Endothelial cell of umbilical vein (primary cell): ENCODE measurements around the gene GOLPH3. TPM values are rescaled to one million over a fixed set of nuclear protein-coding genes. Genes with fewer than 3 reads are reported as not detected.

ENCODE experiments used
- BruUV-seq: library from RNA; stranded (reverse); fragments of 400-500 nt; replicated peaks from 2 replicates; lab custom pipeline; 2021; lab: Mats Ljungman, UMichigan
- CTCF ChIA-PET: fragments of 300-600, 350-600 bp; sonication (Branson Sonifier 250); formaldehyde crosslinking; loops from one replicate; lab custom pipeline; 2021; ENCODE audit warnings: antibody characterized with exemption, inconsistent platforms; lab: Charles Lee
- POLR2A ChIA-PET: fragments of 300-600, 350-600 bp; sonication (Branson Sonifier 250); formaldehyde crosslinking; loops from one replicate; lab custom pipeline; 2021; ENCODE audit warnings: antibody characterized with exemption, inconsistent platforms; lab: Charles Lee
- DNase-seq: peaks from one replicate; pipeline ENCODE4 v3.0.0-alpha.2; 2011; ENCODE audit warnings: low read depth, low spot score
- FAIRE-seq: peaks from 2 replicates; lab custom pipeline; 2011; peaks lifted over from hg19 to GRCh38; lab: Jason Lieb, UNC
- H2AFZ ChIP-seq: 2 replicates; pipeline ENCODE4 v1.6.0; 2012; ENCODE audit warnings: low read depth, low read length, control low read depth, inconsistent platforms
- H3K27ac ChIP-seq: 2 replicates; pipeline ENCODE4 v1.5.1; 2011; ENCODE audit warnings: low read depth, mild to moderate bottlenecking, control low read depth, low read length, moderate library complexity; ENCODE audit not compliant: insufficient read depth
- H3K27me3 ChIP-seq, 2 experiments: 2 replicates each; pipeline versions ENCODE4 v1.6.0 to v1.6.1; 2011; ENCODE audit warnings: low read length in 2 of 2, mixed read lengths in 1 of 2; ENCODE audit not compliant: control insufficient read depth in 2 of 2, insufficient read depth in 2 of 2
- H3K36me3 ChIP-seq, 2 experiments: 2 replicates in 1 of 2; 3 replicates in 1 of 2; pipeline ENCODE4 v1.5.1; 2011; ENCODE audit warnings: low read length in 2 of 2, mild to moderate bottlenecking in 1 of 2, moderate library complexity in 1 of 2; ENCODE audit not compliant: control insufficient read depth in 2 of 2, insufficient read depth in 2 of 2; ENCODE audit errors: extremely low read depth in 1 of 2
- H3K4me1 ChIP-seq: 3 replicates; pipeline ENCODE4 v1.5.1; 2011; ENCODE audit warnings: mild to moderate bottlenecking, low read length; ENCODE audit not compliant: control insufficient read depth, insufficient read depth; ENCODE audit errors: extremely low read depth
- H3K4me2 ChIP-seq: 2 replicates; pipeline ENCODE4 v1.6.1; 2011; ENCODE audit warnings: low read length, control low read depth, mixed read lengths; ENCODE audit not compliant: insufficient read depth
- H3K4me3 ChIP-seq, 3 experiments: fragments of 200-600 bp in 1 of 3; sonication (generic), shearing (Covaris generic) in 1 of 3; replicated peaks in 1 of 3; 2 replicates each; pipeline ENCODE4 v1.5.1; 2011 to 2016; ENCODE audit warnings: control low read depth in 3 of 3, low read length in 3 of 3, mild to moderate bottlenecking in 2 of 3, inconsistent platforms in 1 of 3, low read depth in 1 of 3, moderate library complexity in 1 of 3; ENCODE audit not compliant: insufficient read depth in 1 of 3
- H3K79me2 ChIP-seq: 2 replicates; pipeline ENCODE4 v1.6.0; 2012; ENCODE audit warnings: low read length, inconsistent platforms; ENCODE audit not compliant: control insufficient read depth, insufficient read depth
- H3K9ac ChIP-seq: replicated peaks from 2 replicates; pipeline ENCODE3; 2011; ENCODE audit warnings: low read length, control low read depth; ENCODE audit not compliant: insufficient read depth; ENCODE audit errors: extremely low read depth
- H3K9me1 ChIP-seq: replicated peaks from 3 replicates; pipeline ENCODE4 v1.6.0; 2011; ENCODE audit warnings: mild to moderate bottlenecking, low read length; ENCODE audit not compliant: control insufficient read depth, insufficient read depth; ENCODE audit errors: extremely low read depth
- H3K9me3 ChIP-seq: replicated peaks from 2 replicates; pipeline ENCODE4 v1.5.1; 2012; ENCODE audit warnings: low read length, inconsistent platforms; ENCODE audit not compliant: control insufficient read depth, insufficient read depth
- H4K20me1 ChIP-seq: replicated peaks from 2 replicates; pipeline ENCODE3; 2011; ENCODE audit warnings: mild to moderate bottlenecking, low read length; ENCODE audit not compliant: control insufficient read depth, insufficient read depth; ENCODE audit errors: extremely low read depth
- EZH2 ChIP-seq: IDR thresholded peaks from 2 replicates; pipeline ENCODE4 v1.6.1; 2012; ENCODE audit warnings: borderline replicate concordance, low read depth, mild to moderate bottlenecking, moderate library complexity, low read length, inconsistent platforms; ENCODE audit not compliant: severe bottlenecking
- GATA2 ChIP-seq: IDR thresholded peaks from 2 replicates; pipeline ENCODE4 v1.7.0; 2011; ENCODE audit warnings: low read depth, mild to moderate bottlenecking, moderate library complexity, mixed read lengths, low read length; ENCODE audit not compliant: insufficient read length, insufficient read depth
- JUN ChIP-seq: IDR thresholded peaks from 2 replicates; pipeline ENCODE4 v1.6.1; 2011; ENCODE audit warnings: borderline replicate concordance, low read depth; ENCODE audit not compliant: insufficient read length, insufficient read depth
- MYC ChIP-seq: IDR thresholded peaks from one replicate; pipeline ENCODE4 v1.6.1; 2011; ENCODE audit warnings: mild to moderate bottlenecking, low read depth, low read length
- POLR2AphosphoS5 ChIP-seq: IDR thresholded peaks from 2 replicates; pipeline ENCODE4 v1.6.1; 2012; ENCODE audit warnings: low read depth, mild to moderate bottlenecking, control low read depth, low read length, moderate library complexity; ENCODE audit not compliant: insufficient read depth
- dilution Hi-C: fragments of 300-500 bp; cut with MboI; formaldehyde crosslinking; loops from one replicate; pipeline ENCODE4 v1.15.0; 2019; ENCODE audit warnings: low sequenced_read_pairs; ENCODE audit not compliant: extremely low pct_ligation_motif_present
- intact Hi-C: fragments of 100-400 bp; cut with micrococcal nuclease; formaldehyde crosslinking; loops from one replicate; pipeline ENCODE4 v1.10.0; 2022
- polyA plus RNA-seq, 4 experiments: library from polyadenylated mRNA; depleted of rRNA in 3 of 4; stranded (reverse) in 3 of 4; unstranded in 1 of 4; fragments of >200 nt; gene quantifications; 2 replicates each; pipeline versions ENCODE4 v1.2.1 to v1.2.3, GENCODE V29; 2011 to 2012; ENCODE audit warnings: missing spikeins in 1 of 4
- total RNA-seq: library from RNA; stranded (reverse); gene quantifications from 2 replicates; pipeline ENCODE4 v1.2.3, GENCODE V29; 2021
- TF ChIP-seq, protein P1 (sequence below): IDR thresholded peaks from 2 replicates; pipeline ENCODE4 v1.6.1; 2011; ENCODE audit not compliant: insufficient read depth, insufficient read length
- TF ChIP-seq, protein P2 (sequence below), 2 donors: IDR thresholded peaks; 1 replicate in 1 of 2; 2 replicates in 1 of 2; pipeline ENCODE4 v1.5.1; 2011; ENCODE audit warnings: low read length in 2 of 2, mild to moderate bottlenecking in 2 of 2, moderate library complexity in 2 of 2, control low read depth in 1 of 2, inconsistent platforms in 1 of 2, low read depth in 1 of 2; ENCODE audit not compliant: insufficient read depth in 1 of 2; ENCODE audit errors: extremely low read depth in 1 of 2

The GOLPH3 gene
- total and polyA plus RNA-seq, 2 donors (not counting 3 experiments of a cell fraction or from before 2014, with no cell fraction given): 38.1 to 70.2 TPM

DNA sequence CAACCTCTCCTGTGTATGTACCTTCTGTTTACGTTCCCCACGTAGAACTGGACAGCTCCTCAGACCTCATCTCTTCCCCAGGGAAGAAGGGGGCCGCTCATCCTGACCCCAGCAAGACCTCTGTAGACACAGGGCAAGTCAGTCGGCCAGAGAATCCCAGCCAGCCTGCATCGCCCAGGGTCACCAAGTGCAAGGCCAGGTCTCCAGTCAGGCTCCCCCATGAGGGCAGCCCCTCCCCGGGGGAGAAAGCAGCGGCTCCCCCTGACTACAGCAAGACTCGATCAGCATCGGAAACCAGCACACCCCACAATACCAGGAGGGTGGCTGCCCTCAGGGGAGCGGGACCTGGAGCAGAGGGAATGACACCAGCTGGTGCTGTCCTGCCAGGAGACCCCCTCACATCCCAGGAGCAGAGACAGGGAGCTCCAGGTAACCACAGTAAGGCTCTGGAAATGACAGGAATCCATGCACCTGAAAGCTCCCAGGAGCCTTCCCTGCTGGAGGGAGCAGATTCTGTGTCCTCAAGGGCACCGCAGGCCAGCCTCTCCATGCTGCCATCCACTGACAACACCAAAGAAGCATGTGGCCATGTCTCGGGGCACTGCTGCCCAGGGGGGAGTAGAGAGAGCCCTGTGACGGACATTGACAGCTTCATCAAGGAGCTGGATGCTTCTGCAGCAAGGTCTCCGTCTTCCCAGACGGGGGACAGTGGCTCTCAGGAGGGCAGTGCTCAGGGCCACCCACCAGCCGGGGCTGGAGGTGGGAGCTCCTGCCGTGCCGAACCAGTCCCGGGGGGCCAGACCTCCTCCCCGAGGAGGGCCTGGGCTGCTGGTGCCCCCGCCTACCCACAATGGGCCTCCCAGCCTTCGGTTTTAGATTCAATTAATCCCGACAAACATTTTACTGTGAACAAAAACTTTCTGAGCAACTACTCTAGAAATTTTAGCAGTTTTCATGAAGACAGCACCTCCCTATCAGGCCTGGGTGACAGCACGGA lies 86.7 kb downstream of the GOLPH3 start:
- CTCF ChIA-PET: interaction anchor here (2.5 kb wide), 1 partner anchor 10 kb away, joined by 13 read pairs; no protein-coding TSS in a partner anchor
- intact Hi-C loops: no loop called here

More for the DNA sequence above, 86.7 kb downstream of the GOLPH3 start:
- FAIRE-seq (no peak), DNase-seq (no peak)
- Histone ChIP-seq H4K20me1 (no peaks in the 10 kb centered on the region), H3K27ac (no peak overlapping the region), H3K4me3 (no peak overlapping the region), H3K36me3 (no peaks in the 10 kb centered on the region), H3K9me3 (no peaks in the 10 kb centered on the region), H3K79me2 (no peaks in the 10 kb centered on the region), H3K9ac (no peak overlapping the region), H3K9me1 (no peaks in the 10 kb centered on the region), H3K27me3 (no peaks in the 10 kb centered on the region), H3K4me1 (no peaks in the 10 kb centered on the region), H3K4me2 (no peak overlapping the region), H2AFZ (no peak overlapping the region)
- POLR2A ChIA-PET: no interaction called here
- TF ChIP-seq POLR2AphosphoS5: no peak
- no peak for TF ChIP-seq JUN
- no peak for TF ChIP-seq EZH2
- TF ChIP-seq GATA2: no peak
- TF ChIP-seq MYC: no peak
- TF ChIP-seq, protein P1, sequence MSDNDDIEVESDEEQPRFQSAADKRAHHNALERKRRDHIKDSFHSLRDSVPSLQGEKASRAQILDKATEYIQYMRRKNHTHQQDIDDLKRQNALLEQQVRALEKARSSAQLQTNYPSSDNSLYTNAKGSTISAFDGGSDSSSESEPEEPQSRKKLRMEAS: no peak
- TF ChIP-seq, protein P2, sequence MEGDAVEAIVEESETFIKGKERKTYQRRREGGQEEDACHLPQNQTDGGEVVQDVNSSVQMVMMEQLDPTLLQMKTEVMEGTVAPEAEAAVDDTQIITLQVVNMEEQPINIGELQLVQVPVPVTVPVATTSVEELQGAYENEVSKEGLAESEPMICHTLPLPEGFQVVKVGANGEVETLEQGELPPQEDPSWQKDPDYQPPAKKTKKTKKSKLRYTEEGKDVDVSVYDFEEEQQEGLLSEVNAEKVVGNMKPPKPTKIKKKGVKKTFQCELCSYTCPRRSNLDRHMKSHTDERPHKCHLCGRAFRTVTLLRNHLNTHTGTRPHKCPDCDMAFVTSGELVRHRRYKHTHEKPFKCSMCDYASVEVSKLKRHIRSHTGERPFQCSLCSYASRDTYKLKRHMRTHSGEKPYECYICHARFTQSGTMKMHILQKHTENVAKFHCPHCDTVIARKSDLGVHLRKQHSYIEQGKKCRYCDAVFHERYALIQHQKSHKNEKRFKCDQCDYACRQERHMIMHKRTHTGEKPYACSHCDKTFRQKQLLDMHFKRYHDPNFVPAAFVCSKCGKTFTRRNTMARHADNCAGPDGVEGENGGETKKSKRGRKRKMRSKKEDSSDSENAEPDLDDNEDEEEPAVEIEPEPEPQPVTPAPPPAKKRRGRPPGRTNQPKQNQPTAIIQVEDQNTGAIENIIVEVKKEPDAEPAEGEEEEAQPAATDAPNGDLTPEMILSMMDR (IDR thresholded peaks at IDR 0.05; ENCODE audit: extremely low read depth in 1 of 2, insufficient read depth in 1 of 2, low read depth in 1 of 2, low read length in 2 of 2): no peak
- dilution Hi-C loops: no loop called here
- no TSS peak for BruUV-seq
